GM12892 (cell line): ENCODE measurements around the gene MYOF.

ENCODE experiments used
- POLR2A ChIP-seq: IDR thresholded peaks from 2 replicates; pipeline ENCODE4 v1.6.1; 2011; ENCODE audit warnings: low read depth, low read length, control low read depth
- POLR2AphosphoS5 ChIP-seq: IDR thresholded peaks from 2 replicates; pipeline ENCODE4 v1.6.1; 2011; ENCODE audit warnings: low read depth, low read length, control low read depth
- TAF1 ChIP-seq: IDR thresholded peaks from 2 replicates; pipeline ENCODE4 v1.6.1; 2011; ENCODE audit warnings: low read depth, mild to moderate bottlenecking, control low read depth, low read length, borderline replicate concordance

DNA sequence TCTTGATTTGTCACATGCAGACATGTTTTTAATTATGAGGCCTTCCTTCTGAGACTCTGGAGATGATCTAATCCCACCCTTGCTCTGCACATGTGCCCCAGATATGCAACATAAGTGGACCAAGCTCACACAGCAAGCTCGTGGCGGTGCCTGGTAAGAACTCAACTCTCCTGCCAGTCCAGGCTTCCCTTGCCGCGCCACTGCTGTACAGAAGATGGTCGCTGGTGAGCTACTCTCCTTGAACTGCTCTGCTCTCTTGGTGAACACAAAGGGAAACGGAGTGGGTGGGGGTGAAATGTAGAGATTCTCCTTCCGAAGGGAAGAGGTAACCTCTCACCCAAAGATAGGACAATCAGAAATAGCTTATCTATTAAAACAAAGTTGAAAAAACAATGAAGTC lies 25.7 kb downstream of the MYOF start:
- TF ChIP-seq POLR2AphosphoS5 (no peak), POLR2A (no peak), TAF1 (no peak)
